Lung (tissue), 12 donors: Measurements from ENCODE around the gene EDAR. TPM values are rescaled to one million over a fixed set of nuclear protein-coding genes. Genes with fewer than 3 reads are reported as not detected.

Source experiments
- ATAC-seq: fragments of 200-7000 bp; cut with Tn5 transposase; one replicate; pipeline ENCODE4 v1.9.1; 2020; ENCODE audit warnings: moderate number of reproducible peaks; ENCODE audit not compliant: insufficient read depth, low FRiP score
- DNase-seq, 3 donors: peaks; one replicate each; pipeline ENCODE4 v3.0.0-alpha.2; 2013 to 2017
- H3K27ac ChIP-seq, 2 donors: one replicate each; pipeline ENCODE4 v1.5.1; 2013; ENCODE audit warnings: mild to moderate bottlenecking in 2 of 2, moderate library complexity in 2 of 2, control low read depth in 1 of 2, inconsistent platforms in 1 of 2, low read depth in 1 of 2, low read length in 1 of 2
- H3K27me3 ChIP-seq, 3 donors: one replicate each; pipeline ENCODE4 v1.5.1; 2013; ENCODE audit warnings: low read length in 2 of 3; ENCODE audit not compliant: control insufficient read depth in 3 of 3, insufficient read depth in 3 of 3
- H3K36me3 ChIP-seq, 4 donors: one replicate each; pipeline ENCODE4 v1.5.1; 2013; ENCODE audit warnings: low read length in 4 of 4, mild to moderate bottlenecking in 1 of 4, moderate library complexity in 1 of 4; ENCODE audit not compliant: control insufficient read depth in 4 of 4, insufficient read depth in 4 of 4
- H3K4me1 ChIP-seq, 5 donors: one replicate each; pipeline ENCODE4 v1.5.1; 2013; ENCODE audit warnings: low read length in 5 of 5, mild to moderate bottlenecking in 2 of 5, moderate library complexity in 1 of 5; ENCODE audit not compliant: control insufficient read depth in 5 of 5, insufficient read depth in 5 of 5
- H3K4me3 ChIP-seq: one replicate; pipeline ENCODE4 v1.5.1; 2013; ENCODE audit warnings: mild to moderate bottlenecking, control low read depth, moderate library complexity
- H3K9ac ChIP-seq, 2 donors: one replicate each; pipeline ENCODE4 v1.5.1; 2013; ENCODE audit warnings: low read length in 2 of 2, control low read depth in 1 of 2; ENCODE audit not compliant: insufficient read depth in 1 of 2
- H3K9me3 ChIP-seq, 4 donors: one replicate each; pipeline ENCODE4 v1.5.1; 2013; ENCODE audit warnings: low read length in 3 of 4, mild to moderate bottlenecking in 1 of 4, moderate library complexity in 1 of 4; ENCODE audit not compliant: control insufficient read depth in 4 of 4, insufficient read depth in 3 of 4
- WGBS, 2 donors: extraction: QIAGEN DNeasy Blood & Tissue Kit; methylation state at CpG; one replicate each; pipeline ENCODE4 v1.1.7; 2013; 5-methylcytosine and 5-hydroxymethylcytosine counted together
- polyA plus RNA-seq, 2 donors: library from polyadenylated mRNA; stranded (reverse); fragments of 200-250 nt; gene quantifications; one replicate each; pipeline ENCODE4 v1.2.1, GENCODE V29; 2013
- total RNA-seq, 2 donors: library from RNA; depleted of rRNA in 1 of 2; stranded (reverse); fragments of >200 nt in 1 of 2; gene quantifications; one replicate each; pipeline ENCODE4 v1.2.1, GENCODE V29; 2014 to 2021
- TF ChIP-seq, protein P1 (sequence below): IDR thresholded peaks from 2 replicates; pipeline ENCODE4 v1.5.1; 2012; ENCODE audit warnings: mild to moderate bottlenecking; ENCODE audit errors: control extremely low read depth, extremely low read depth
- donor health status: control.
- donor health status: control.
- donor health status: Bipolar disorder and iron deficiency.
- donor health status: healthy.
- donor health status: DM: yes; HTN: yes; CAD: no.

EDAR gene
- total and polyA plus RNA-seq, 4 donors, result 0.02 to 0.37 (median 0.10) TPM; not detected in 1

DNA sequence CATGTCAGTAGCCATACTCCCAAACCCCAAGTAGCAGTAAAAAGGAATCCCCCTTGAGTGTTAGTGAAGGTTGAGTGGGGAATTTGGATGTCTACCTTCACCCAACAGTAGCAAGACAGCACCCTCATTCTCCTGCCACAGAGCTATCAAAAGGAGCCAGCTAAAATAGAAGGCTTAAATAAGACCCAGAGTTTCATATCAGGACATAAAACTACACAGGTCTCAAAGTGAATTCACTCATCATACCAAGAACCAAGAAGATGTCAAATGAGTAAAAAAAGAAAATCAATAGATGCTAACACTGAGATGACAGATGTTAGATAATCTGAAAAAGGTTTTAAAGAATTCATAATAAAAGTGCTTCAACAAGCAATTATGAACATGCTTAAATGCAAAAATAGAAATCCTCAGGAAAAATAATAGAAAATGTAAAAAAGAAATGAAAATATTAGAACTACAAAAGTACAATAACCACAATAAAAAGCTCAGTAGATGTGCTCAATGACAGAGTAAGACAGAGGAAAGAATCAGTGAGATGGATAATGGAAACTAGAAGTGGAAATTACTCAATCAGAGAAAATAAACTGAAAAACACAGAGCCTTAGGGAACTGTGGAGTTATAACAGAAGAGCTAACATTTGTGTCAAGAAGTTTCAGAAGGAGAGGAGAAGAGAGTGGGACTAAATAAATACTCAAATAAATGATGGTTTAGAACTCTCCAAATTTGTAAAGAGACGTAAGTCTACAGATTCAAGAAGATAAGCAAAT lies 90.5 kb downstream of the EDAR start:
- ATAC-seq, result no peak
- Histone ChIP-seq H3K9ac (no peak overlapping the region), H3K9me3 (no peaks in the 10 kb centered on the region), H3K36me3 (peaks cover 0 to 8% (median 0%) of the 10 kb centered on the region in 4 donors), H3K27ac (no peak overlapping the region), H3K4me3 (no peak overlapping the region), H3K27me3 (no peaks in the 10 kb centered on the region), H3K4me1 (no peaks in the 10 kb centered on the region)
- WGBS, 2 donors, result 84 to 90% methylated on average over 1 of the region's 1 CpG
- DNase-seq, result no peak
- TF ChIP-seq, protein P1, sequence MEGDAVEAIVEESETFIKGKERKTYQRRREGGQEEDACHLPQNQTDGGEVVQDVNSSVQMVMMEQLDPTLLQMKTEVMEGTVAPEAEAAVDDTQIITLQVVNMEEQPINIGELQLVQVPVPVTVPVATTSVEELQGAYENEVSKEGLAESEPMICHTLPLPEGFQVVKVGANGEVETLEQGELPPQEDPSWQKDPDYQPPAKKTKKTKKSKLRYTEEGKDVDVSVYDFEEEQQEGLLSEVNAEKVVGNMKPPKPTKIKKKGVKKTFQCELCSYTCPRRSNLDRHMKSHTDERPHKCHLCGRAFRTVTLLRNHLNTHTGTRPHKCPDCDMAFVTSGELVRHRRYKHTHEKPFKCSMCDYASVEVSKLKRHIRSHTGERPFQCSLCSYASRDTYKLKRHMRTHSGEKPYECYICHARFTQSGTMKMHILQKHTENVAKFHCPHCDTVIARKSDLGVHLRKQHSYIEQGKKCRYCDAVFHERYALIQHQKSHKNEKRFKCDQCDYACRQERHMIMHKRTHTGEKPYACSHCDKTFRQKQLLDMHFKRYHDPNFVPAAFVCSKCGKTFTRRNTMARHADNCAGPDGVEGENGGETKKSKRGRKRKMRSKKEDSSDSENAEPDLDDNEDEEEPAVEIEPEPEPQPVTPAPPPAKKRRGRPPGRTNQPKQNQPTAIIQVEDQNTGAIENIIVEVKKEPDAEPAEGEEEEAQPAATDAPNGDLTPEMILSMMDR, result no peak

GRCh38 chr2:108896741-108897140 lies 92.3 kb downstream of the EDAR start:
- Histone ChIP-seq H3K9ac (no peak overlapping the region), H3K27me3 (no peaks in the 10 kb centered on the region), H3K36me3 (peaks cover 0 to 9% (median 0%) of the 10 kb centered on the region in 4 donors), H3K4me1 (no peaks in the 10 kb centered on the region), H3K4me3 (no peak overlapping the region), H3K27ac (no peak overlapping the region), H3K9me3 (no peaks in the 10 kb centered on the region)
- TF ChIP-seq, protein P1, result no peak
- 92 to 94% methylated on average over 13 of the region's 13 CpGs for WGBS, 2 donors
- no peak for DNase-seq
- no peak for ATAC-seq

- Histone ChIP-seq H3K27ac (no peak overlapping the region), H3K4me3 (no peak overlapping the region), H3K36me3 (peaks cover 0 to 17% (median 0%) of the 10 kb centered on the region in 4 donors), H3K4me1 (no peaks in the 10 kb centered on the region), H3K9ac (no peak overlapping the region), H3K9me3 (peaks cover under 1 to 8% (median 4%) of the 10 kb centered on the region in 4 donors), H3K27me3 (no peaks in the 10 kb centered on the region)
- DNase-seq (no peak), ATAC-seq (no peak)
- TF ChIP-seq, protein P1, result no peak
- 86 to 90% methylated on average over 2 of the region's 2 CpGs for WGBS, 2 donors
Measured at GRCh38 chr2:108895188-108895587, 93.8 kb downstream of the EDAR start.
